Ammon's horn (tissue), 1 donor: ENCODE results near the gene LGI4.
"Not testable (repeated sequence)": the region's sequence is repeated elsewhere in the genome, so short reads cannot be mapped to it uniquely, and the experiment has no call there.

ENCODE experiments used
- DNase-seq: peaks from one replicate; pipeline ENCODE4 v3.0.0-alpha.2; 2016; ENCODE audit warnings: low spot score

LGI4 gene

GRCh38 chr19:35141837-35142605 is 7.2 kb upstream of the LGI4 start:
- DNase-seq: no peak

- peak; percentile 96 for DNase-seq
Measured at GRCh38 chr19:35140962-35141836, 6.3 kb upstream of the LGI4 start.

GRCh38 chr19:35140207-35140961 is 5.5 kb upstream of the LGI4 start:
- DNase-seq: no peak

- DNase-seq: no peak
Measured at GRCh38 chr19:35138305-35138892, 3.5 kb upstream of the LGI4 start, which contains the start of gene FXYD1. FXYD1 (plus strand) TSS chr19:35138824; CDS start chr19:35140080, 1,256 bp downstream.

GRCh38 chr19:35136977-35137702 is 2.3 kb upstream of the LGI4 start:
- DNase-seq: no peak

- DNase-seq: no peak
Measured at GRCh38 chr19:35136231-35136630, 1.4 kb upstream of the LGI4 start.

- peak; percentile 91 for DNase-seq
Measured at GRCh38 chr19:35135389-35135909, 590 bp upstream of the LGI4 start.

- DNase-seq: no peak
Measured at GRCh38 chr19:35133826-35134225, 1.0 kb downstream of the LGI4 start.

- DNase-seq: no peak
Measured at GRCh38 chr19:35132254-35132653, 2.6 kb downstream of the LGI4 start.

- no peak for DNase-seq
Measured at GRCh38 chr19:35130761-35131720, 3.8 kb downstream of the LGI4 start.

- DNase-seq: not testable (repeated sequence)
Measured at GRCh38 chr19:35129724-35130274, 5.1 kb downstream of the LGI4 start.

GRCh38 chr19:35128398-35129057 is 6.3 kb downstream of the LGI4 start:
- DNase-seq: no peak

GRCh38 chr19:35127871-35128270 is 7.0 kb downstream of the LGI4 start:
- DNase-seq: no peak

- DNase-seq: peak; percentile 84
Measured at GRCh38 chr19:35126624-35126959, 8.3 kb downstream of the LGI4 start.

GRCh38 chr19:35125749-35126623 is 8.9 kb downstream of the LGI4 start:
- no peak for DNase-seq

- no peak for DNase-seq
Measured at GRCh38 chr19:35125270-35125717, 9.6 kb downstream of the LGI4 start.

GRCh38 chr19:35124098-35125060 is 10.5 kb downstream of the LGI4 start:
- peak; percentile 98 for DNase-seq
